SKM-1 (cell line): Measurements from ENCODE around the gene KATNAL2.
"Not testable (repeated sequence)": the region's sequence is repeated elsewhere in the genome, so short reads cannot be mapped to it uniquely, and the experiment has no call there.

Experiments used
- DNase-seq: peaks from one replicate; lab custom pipeline; 2025; ENCODE audit not compliant: unreplicated experiment; lab: John Stamatoyannopoulos, UW

The KATNAL2 gene

GRCh38 chr18:47032945-47033344 is 115.5 kb downstream of the KATNAL2 start:
- no peak for DNase-seq

- DNase-seq: not testable (repeated sequence)
Measured at GRCh38 chr18:47034591-47034990, 117.2 kb downstream of the KATNAL2 start.

GRCh38 chr18:47035156-47035671 is 117.8 kb downstream of the KATNAL2 start, which contains the start of gene ELOA2:
ELOA2 (minus strand) TSS chr18:47035621; CDS start chr18:47035264, 357 bp downstream.
- no peak for DNase-seq

GRCh38 chr18:47036298-47036874 is 119.0 kb downstream of the KATNAL2 start:
- DNase-seq: no peak

- no peak for DNase-seq
Measured at GRCh38 chr18:47036927-47037578, 119.7 kb downstream of the KATNAL2 start.

- no peak for DNase-seq
Measured at GRCh38 chr18:47040982-47041381, 123.6 kb downstream of the KATNAL2 start.

GRCh38 chr18:47050468-47050867 is 133.1 kb downstream of the KATNAL2 start:
- peak; percentile 11 for DNase-seq

GRCh38 chr18:47054369-47054768 is 137.0 kb downstream of the KATNAL2 start:
- DNase-seq: no peak

GRCh38 chr18:47062471-47062870 is 145.1 kb downstream of the KATNAL2 start:
- no peak for DNase-seq

GRCh38 chr18:47063096-47063495 is 145.7 kb downstream of the KATNAL2 start:
- DNase-seq: no peak

GRCh38 chr18:47067648-47068047 is 150.2 kb downstream of the KATNAL2 start:
- no peak for DNase-seq

- no peak for DNase-seq
Measured at GRCh38 chr18:47075098-47075883, 157.9 kb downstream of the KATNAL2 start.

GRCh38 chr18:47077111-47077510 is 159.7 kb downstream of the KATNAL2 start:
- no peak for DNase-seq

GRCh38 chr18:47080872-47081271 is 163.5 kb downstream of the KATNAL2 start:
- no peak for DNase-seq

- DNase-seq: no peak
Measured at GRCh38 chr18:47081578-47081977, 164.2 kb downstream of the KATNAL2 start.

GRCh38 chr18:47087676-47088075 is 170.3 kb downstream of the KATNAL2 start:
- no peak for DNase-seq

- no peak for DNase-seq
Measured at GRCh38 chr18:47095810-47096209, 178.4 kb downstream of the KATNAL2 start.

GRCh38 chr18:47100212-47100831 is 182.9 kb downstream of the KATNAL2 start:
- no peak for DNase-seq

- DNase-seq: no peak
Measured at GRCh38 chr18:47108373-47108772, 191.0 kb downstream of the KATNAL2 start.

- no peak for DNase-seq
Measured at GRCh38 chr18:47108998-47109405, 191.6 kb downstream of the KATNAL2 start.

- DNase-seq: no peak
Measured at GRCh38 chr18:47109720-47110119, 192.3 kb downstream of the KATNAL2 start.
